Caco-2 (cell line): ENCODE data around the gene FEZ2. TPM values are rescaled to one million over a fixed set of nuclear protein-coding genes. Genes with fewer than 3 reads are reported as not detected.
A peak's percentile ranks its signal among the peaks of the same experiment; 100 is the strongest.

ENCODE experiments used
- BruUV-seq: library from RNA; stranded (reverse); fragments of 400-500 nt; replicated peaks from 2 replicates; lab custom pipeline; 2021; lab: Mats Ljungman, UMichigan
- CTCF ChIA-PET: fragments of 300-600 bp; sonication (Branson Sonifier 250); formaldehyde crosslinking; loops from one replicate; lab custom pipeline; 2022; ENCODE audit warnings: antibody characterized with exemption; lab: Charles Lee
- POLR2A ChIA-PET: fragments of 300-600 bp; sonication (Branson Sonifier 250); formaldehyde crosslinking; loops from one replicate; lab custom pipeline; 2022; ENCODE audit warnings: antibody characterized with exemption; lab: Charles Lee
- DNase-seq, 2 experiments: peaks; one replicate each; pipeline versions ENCODE4 v3.0.0 to v3.0.0-alpha.2; 2020 to 2022
- H3K27me3 ChIP-seq: replicated peaks from 2 replicates; pipeline ENCODE4 v1.6.0; 2011; ENCODE audit warnings: low read length; ENCODE audit not compliant: control insufficient read depth, insufficient read depth
- H3K36me3 ChIP-seq: 2 replicates; pipeline ENCODE4 v1.5.1; 2011; ENCODE audit warnings: low read length; ENCODE audit not compliant: control insufficient read depth, insufficient read depth
- H3K4me1 ChIP-seq: fragments of 250-450 bp; sonication (Bioruptor Pico); 2 replicates; pipeline ENCODE4 v1.5.1; 2020; ENCODE audit warnings: mild to moderate bottlenecking
- H3K4me3 ChIP-seq: 2 replicates; pipeline ENCODE4 v1.5.1; 2011; ENCODE audit warnings: low read depth, mild to moderate bottlenecking, control low read depth, low read length
- H3K9me3 ChIP-seq: fragments of 250-450 bp; sonication (Bioruptor Pico); 2 replicates; pipeline ENCODE4 v1.5.1; 2020; ENCODE audit warnings: mild to moderate bottlenecking, moderate library complexity
- H3K27ac Mint-ChIP-seq: one replicate; pipeline ENCODE4 v1.8.0; 2022; ENCODE audit warnings: mixed read lengths; ENCODE audit not compliant: unreplicated experiment
- H3K27me3 Mint-ChIP-seq: one replicate; pipeline ENCODE4 v1.8.0; 2022; ENCODE audit warnings: mixed read lengths; ENCODE audit not compliant: insufficient read depth, unreplicated experiment
- H3K36me3 Mint-ChIP-seq: one replicate; pipeline ENCODE4 v1.8.0; 2022; ENCODE audit warnings: mild to moderate bottlenecking, mixed read lengths; ENCODE audit not compliant: insufficient read depth, unreplicated experiment
- H3K4me1 Mint-ChIP-seq: one replicate; pipeline ENCODE4 v1.8.0; 2022; ENCODE audit warnings: low read depth, mixed read lengths; ENCODE audit not compliant: unreplicated experiment
- H3K4me3 Mint-ChIP-seq: one replicate; pipeline ENCODE4 v1.8.0; 2022; ENCODE audit warnings: mild to moderate bottlenecking, moderate library complexity, mixed read lengths; ENCODE audit not compliant: unreplicated experiment
- H3K9me3 Mint-ChIP-seq: one replicate; pipeline ENCODE4 v1.8.0; 2022; ENCODE audit warnings: mixed read lengths; ENCODE audit not compliant: unreplicated experiment
- CTCF ChIP-seq, 2 experiments: fragments of 200-600 bp in 1 of 2; IDR thresholded peaks; 1 replicate in 1 of 2; 2 replicates in 1 of 2; pipeline versions ENCODE4 v1.5.1 to v1.8.0; 2011 to 2022; ENCODE audit warnings: antibody characterized with exemption in 1 of 2, control low read depth in 1 of 2, inconsistent platforms in 1 of 2, low read depth in 1 of 2, low read length in 1 of 2, mild to moderate bottlenecking in 1 of 2, moderate library complexity in 1 of 2; ENCODE audit not compliant: insufficient read depth in 1 of 2, severe bottlenecking in 1 of 2, unreplicated experiment in 1 of 2
- intact Hi-C: fragments of 100-400 bp; cut with micrococcal nuclease; formaldehyde crosslinking; loops from one replicate; pipeline ENCODE4 v1.10.0; 2022; ENCODE audit not compliant: unreplicated experiment
- total RNA-seq: library from RNA; stranded (reverse); gene quantifications from 2 replicates; pipeline ENCODE4 v1.2.3, GENCODE V29; 2022

The FEZ2 gene
- total RNA-seq, 1 experiment from 2014 or later: 55.8 TPM

DNA sequence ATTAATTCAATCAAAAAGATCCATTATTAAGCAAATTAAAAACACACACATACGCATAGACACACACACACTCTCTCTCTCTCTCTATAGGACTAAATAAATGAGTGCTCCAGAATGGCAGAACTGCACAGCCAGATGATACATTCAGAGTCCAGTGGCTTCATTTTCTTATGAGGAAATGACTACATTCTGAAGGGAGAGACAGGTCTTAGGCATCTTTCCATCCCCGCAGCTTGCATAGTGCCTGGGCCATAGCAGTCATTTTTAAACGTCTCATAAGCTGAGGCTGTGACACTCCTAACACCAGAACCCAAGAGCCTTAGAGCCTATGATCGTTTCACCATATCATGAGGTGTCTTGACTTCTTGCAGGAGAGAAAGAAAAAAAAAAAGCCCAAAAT, 31.1 kb downstream of the FEZ2 start:
- Histone ChIP-seq H3K36me3 (peaks cover 1% of the 10 kb centered on the region), H3K4me3 (no peak overlapping the region), H3K4me1 (peaks cover 50% of the 10 kb centered on the region), H3K27me3 (no peaks in the 10 kb centered on the region), H3K9me3 (no peaks in the 10 kb centered on the region)
- ChIA-PET POLR2A (no interaction called here), CTCF (no interaction called here)
- Mint-ChIP-seq H3K4me1 (peaks cover 21% of the 10 kb centered on the region), H3K27ac (peak overlapping the region; percentile 39), H3K27me3 (no peaks in the 10 kb centered on the region), H3K4me3 (no peak overlapping the region), H3K9me3 (no peaks in the 10 kb centered on the region), H3K36me3 (peaks cover 55% of the 10 kb centered on the region)
- DNase-seq: no peak
- no peak for TF ChIP-seq CTCF (IDR thresholded peaks at IDR 0.05; ENCODE audit: insufficient read depth in 1 of 2, low read depth in 1 of 2, low read length in 1 of 2, severe bottlenecking in 1 of 2, unreplicated experiment in 1 of 2)
- intact Hi-C loops: no loop called here
- BruUV-seq: no TSS peak

- ChIA-PET CTCF (no interaction called here), POLR2A (no interaction called here)
- no TSS peak for BruUV-seq
- H3K4me1 Mint-ChIP-seq: peaks cover 27% of the 10 kb centered on the region
- no peak overlapping the region for H3K4me3 Mint-ChIP-seq
- TF ChIP-seq CTCF (IDR thresholded peaks at IDR 0.05; ENCODE audit: insufficient read depth in 1 of 2, low read depth in 1 of 2, low read length in 1 of 2, severe bottlenecking in 1 of 2, unreplicated experiment in 1 of 2): no peak
- H3K27me3 ChIP-seq: no peaks in the 10 kb centered on the region
- no peak overlapping the region for H3K4me3 ChIP-seq
- H3K36me3 ChIP-seq: peaks cover 3% of the 10 kb centered on the region
- H3K27me3 Mint-ChIP-seq: no peaks in the 10 kb centered on the region
- peaks cover 53% of the 10 kb centered on the region for H3K36me3 Mint-ChIP-seq
- intact Hi-C loops: no loop called here
- H3K9me3 ChIP-seq: no peaks in the 10 kb centered on the region
- no peak overlapping the region for H3K27ac Mint-ChIP-seq
- no peaks in the 10 kb centered on the region for H3K9me3 Mint-ChIP-seq
- H3K4me1 ChIP-seq: peaks cover 62% of the 10 kb centered on the region
- no peak for DNase-seq
Measured at GRCh38 chr2:36565712-36566111, 32.3 kb downstream of the FEZ2 start.

DNA sequence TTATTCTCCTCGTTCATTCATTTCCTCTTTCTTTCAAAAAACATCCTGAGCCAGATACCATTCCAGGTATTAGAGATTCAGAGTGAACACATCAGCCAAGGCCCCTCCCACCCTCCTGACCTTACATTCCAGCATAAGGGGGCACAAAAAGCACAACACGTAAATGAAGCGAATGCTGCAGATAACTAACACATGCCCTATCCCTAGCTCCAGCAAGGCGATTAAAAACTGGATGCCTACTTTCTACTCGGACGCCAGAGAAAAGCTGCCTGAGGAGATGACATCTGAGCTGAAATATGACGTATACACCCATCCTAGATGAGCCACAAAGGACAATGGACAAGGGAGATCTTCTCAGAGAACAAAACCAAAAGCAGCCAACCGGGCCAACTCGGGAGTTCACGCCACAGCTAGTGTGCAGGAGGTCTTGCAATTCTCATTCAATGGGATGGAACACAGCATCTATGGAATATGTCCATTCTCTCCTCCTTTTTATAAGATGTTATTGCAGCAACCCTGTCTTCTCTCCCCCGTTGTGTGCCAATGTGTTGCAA, 33.5 kb downstream of the FEZ2 start:
- peaks cover 3% of the 10 kb centered on the region for H3K36me3 ChIP-seq
- no peaks in the 10 kb centered on the region for H3K27me3 Mint-ChIP-seq
- peaks cover 61% of the 10 kb centered on the region for H3K36me3 Mint-ChIP-seq
- H3K4me3 Mint-ChIP-seq: no peak overlapping the region
- no peak for TF ChIP-seq CTCF (IDR thresholded peaks at IDR 0.05; ENCODE audit: insufficient read depth in 1 of 2, low read depth in 1 of 2, low read length in 1 of 2, severe bottlenecking in 1 of 2, unreplicated experiment in 1 of 2)
- no TSS peak for BruUV-seq
- H3K27ac Mint-ChIP-seq: peak overlapping the region; percentile 71
- ChIA-PET CTCF (interaction anchor here (2.7 kb wide), 1 partner anchor 100 kb away, joined by 9 read pairs; no protein-coding TSS in a partner anchor), POLR2A (no interaction called here)
- H3K9me3 Mint-ChIP-seq: no peaks in the 10 kb centered on the region
- H3K4me1 Mint-ChIP-seq: peaks cover 32% of the 10 kb centered on the region
- peaks cover 66% of the 10 kb centered on the region for H3K4me1 ChIP-seq
- intact Hi-C loops: loop anchor here (5.0 kb wide), 1 partner anchor 223 kb away; no protein-coding TSS in a partner anchor
- DNase-seq: no peak
- H3K4me3 ChIP-seq: no peak overlapping the region
- no peaks in the 10 kb centered on the region for H3K9me3 ChIP-seq
- no peaks in the 10 kb centered on the region for H3K27me3 ChIP-seq
